GM23338 (cell line): ENCODE data around the gene FUT6. TPM values are rescaled to one million over a fixed set of nuclear protein-coding genes. Genes with fewer than 3 reads are reported as not detected.

Source experiments
- ATAC-seq: fragments of 200-7000 bp; cut with Tn5 transposase; 3 replicates; pipeline ENCODE4 v1.9.1; 2020
- DNase-seq: peaks from one replicate; pipeline ENCODE4 v3.0.0-alpha.2; 2015; ENCODE audit warnings: low spot score
- H2AFZ ChIP-seq: fragments of 200-600 bp; sonication (generic); 2 replicates; pipeline ENCODE4 v1.8.0; 2016; ENCODE audit warnings: antibody characterized with exemption, mild to moderate bottlenecking, moderate library complexity
- H3F3A ChIP-seq: fragments of 200-600 bp; sonication (generic); replicated peaks from 2 replicates; pipeline ENCODE4 v1.8.0; 2017; ENCODE audit warnings: antibody characterized with exemption, mixed run types, low read depth
- H3K27ac ChIP-seq: fragments of 200-600 bp; sonication (generic); 2 replicates; pipeline ENCODE4 v1.6.1; 2016; ENCODE audit warnings: low read depth
- H3K27me3 ChIP-seq: fragments of 200-600 bp; sonication (generic); 2 replicates; pipeline ENCODE4 v1.8.0; 2016; ENCODE audit warnings: mild to moderate bottlenecking, mixed run types, moderate library complexity; ENCODE audit not compliant: insufficient read depth
- H3K36me3 ChIP-seq: fragments of 200-600 bp; sonication (generic); 2 replicates; pipeline ENCODE4 v1.8.0; 2016; ENCODE audit warnings: mild to moderate bottlenecking; ENCODE audit not compliant: insufficient read depth
- H3K4me1 ChIP-seq: fragments of 200-600 bp; sonication (generic); 2 replicates; pipeline ENCODE4 v1.8.0; 2016; ENCODE audit warnings: mild to moderate bottlenecking, moderate library complexity; ENCODE audit not compliant: insufficient read depth
- H3K4me2 ChIP-seq: fragments of 200-600 bp; sonication (generic); 2 replicates; pipeline ENCODE4 v1.7.1; 2017; ENCODE audit warnings: mixed run types
- H3K4me3 ChIP-seq: fragments of 200-600 bp; sonication (generic); 2 replicates; pipeline ENCODE4 v1.6.1; 2016; ENCODE audit warnings: mixed run types
- H3K79me2 ChIP-seq: fragments of 200-600 bp; sonication (generic); replicated peaks from 2 replicates; pipeline ENCODE4 v1.8.0; 2017; ENCODE audit warnings: mild to moderate bottlenecking; ENCODE audit not compliant: insufficient read depth
- H3K9me2 ChIP-seq: fragments of 200-600 bp; sonication (generic); 2 replicates; pipeline ENCODE4 v1.8.0; 2017; ENCODE audit not compliant: insufficient read depth
- H4K20me1 ChIP-seq: fragments of 200-600 bp; sonication (generic); replicated peaks from 2 replicates; pipeline ENCODE4 v1.8.0; 2017; ENCODE audit warnings: mild to moderate bottlenecking; ENCODE audit not compliant: insufficient read depth
- H3K27ac Mint-ChIP-seq: 2 replicates; pipeline ENCODE4 v1.8.0; 2020; ENCODE audit warnings: inconsistent platforms, mild to moderate bottlenecking, moderate library complexity, mixed read lengths
- H3K27me3 Mint-ChIP-seq: 3 replicates; pipeline ENCODE4 v1.8.0; 2022; ENCODE audit warnings: low read depth, mild to moderate bottlenecking, moderate library complexity, mixed read lengths, inconsistent platforms; ENCODE audit not compliant: insufficient read depth, poor library complexity
- H3K36me3 Mint-ChIP-seq: 3 replicates; pipeline ENCODE4 v1.8.0; 2021; ENCODE audit warnings: low read depth, mild to moderate bottlenecking, inconsistent platforms, moderate library complexity, mixed read lengths
- H3K4me1 Mint-ChIP-seq: 3 replicates; pipeline ENCODE4 v1.8.0; 2020; ENCODE audit warnings: mild to moderate bottlenecking, inconsistent platforms, mixed read lengths
- H3K4me3 Mint-ChIP-seq: 3 replicates; pipeline ENCODE4 v1.8.0; 2021; ENCODE audit warnings: moderate library complexity, mild to moderate bottlenecking, inconsistent platforms, mixed read lengths
- H3K9me3 Mint-ChIP-seq: 3 replicates; pipeline ENCODE4 v1.8.0; 2020; ENCODE audit warnings: moderate library complexity, mild to moderate bottlenecking, inconsistent platforms, mixed read lengths
- CREB1 ChIP-seq: fragments of 250-450 bp; sonication (Bioruptor Pico); IDR thresholded peaks from 2 replicates; pipeline ENCODE4 v1.5.0; 2020; ENCODE audit warnings: low read depth, mild to moderate bottlenecking, moderate library complexity
- CTCF ChIP-seq, 2 experiments: fragments of 200-600 bp in 1 of 2; sonication (generic) in 1 of 2; conservative IDR thresholded peaks; 2 replicates each; pipeline versions ENCODE4 v1.5.1 to v1.6.1; 2016 to 2017; ENCODE audit warnings: antibody characterized with exemption in 2 of 2, low read depth in 2 of 2, mild to moderate bottlenecking in 2 of 2, moderate library complexity in 1 of 2
- ETS1 ChIP-seq: IDR thresholded peaks from 2 replicates; pipeline ENCODE4 v1.6.1; 2016; ENCODE audit warnings: antibody characterized with exemption
- EZH2 ChIP-seq: fragments of 200-600 bp; sonication (generic); IDR thresholded peaks from one replicate; pipeline ENCODE4 v1.8.0; 2017; ENCODE audit warnings: antibody characterized with exemption, mild to moderate bottlenecking, low read depth; ENCODE audit not compliant: unreplicated experiment
- EZH2phosphoT487 ChIP-seq: fragments of 200-600 bp; sonication (generic); IDR thresholded peaks from one replicate; pipeline ENCODE4 v1.8.1; 2018; ENCODE audit warnings: antibody characterized with exemption; ENCODE audit not compliant: unreplicated experiment
- NANOG ChIP-seq: IDR thresholded peaks from 2 replicates; pipeline ENCODE4 v1.6.1; 2016; ENCODE audit warnings: antibody characterized with exemption, borderline replicate concordance
- POLR2AphosphoS5 ChIP-seq: IDR thresholded peaks from 2 replicates; pipeline ENCODE4 v1.6.1; 2016; ENCODE audit warnings: antibody characterized with exemption, low read depth
- STAT1 ChIP-seq: IDR thresholded peaks from one replicate; pipeline ENCODE4 v1.6.1; 2016; ENCODE audit warnings: antibody characterized with exemption; ENCODE audit not compliant: unreplicated experiment
- ZNF114 ChIP-seq: fragments of 250-450 bp; sonication (Bioruptor Pico); IDR thresholded peaks from 2 replicates; pipeline ENCODE4 v1.5.0; 2020; ENCODE audit warnings: mild to moderate bottlenecking, moderate library complexity
- ZNF462 ChIP-seq: fragments of 250-450 bp; sonication (Bioruptor Pico); IDR thresholded peaks from 2 replicates; pipeline ENCODE4 v1.5.0; 2020; ENCODE audit warnings: mild to moderate bottlenecking, moderate library complexity
- polyA plus RNA-seq: library from polyadenylated mRNA; unstranded; fragments of >200 nt; fragmentation: Nextera tagmentation; extraction: Ambion mirVana; gene quantifications from 2 replicates; pipeline ENCODE4 v1.2.1, GENCODE V29; 2016
- total RNA-seq: library from RNA; depleted of rRNA; stranded (reverse); fragments of >200 nt; shearing (Covaris generic); gene quantifications from 2 replicates; pipeline ENCODE4 v1.2.3, GENCODE V29; 2014

FUT6 gene
- total and polyA plus RNA-seq, 2 experiments from 2014 or later, result not detected

GRCh38 chr19:5877882-5878281, 38.4 kb upstream of the FUT6 start (continued):
- TF ChIP-seq ZNF462 (no peak), CREB1 (CRISPR knock-in tag) (no peak), CTCF (conservative IDR thresholded peaks at IDR 0.05; ENCODE audit: low read depth in 2 of 2) (no peak), STAT1 (no peak), ETS1 (no peak)

GRCh38 chr19:5877427-5877826, 37.9 kb upstream of the FUT6 start:
- ATAC-seq, result no peak
- no peaks in the 10 kb centered on the region for H4K20me1 ChIP-seq
- Mint-ChIP-seq H3K27me3 (peaks cover 5% of the 10 kb centered on the region), H3K4me1 (peaks cover 12% of the 10 kb centered on the region), H3K27ac (no peak overlapping the region), H3K36me3 (no peaks in the 10 kb centered on the region), H3K9me3 (no peaks in the 10 kb centered on the region; the same call in 2 of the 3 replicates), H3K4me3 (no peak overlapping the region)
- H3F3A ChIP-seq, result no peaks in the 10 kb centered on the region
- peaks cover 14% of the 10 kb centered on the region; the same call in 1 of the 2 replicates for H3K4me1 ChIP-seq
- no peak overlapping the region for H3K27ac ChIP-seq
- H3K4me3 ChIP-seq, result no peak overlapping the region
- no peaks in the 10 kb centered on the region for H3K36me3 ChIP-seq
- H3K9me2 ChIP-seq, result no peaks in the 10 kb centered on the region
- H3K4me2 ChIP-seq, result no peak overlapping the region
- H3K79me2 ChIP-seq, result no peaks in the 10 kb centered on the region
- DNase-seq, result no peak
- H3K27me3 ChIP-seq, result no peaks in the 10 kb centered on the region
- H2AFZ ChIP-seq, result no peak overlapping the region
- TF ChIP-seq EZH2phosphoT487 (no peak), POLR2AphosphoS5 (no peak), STAT1 (no peak), ZNF114 (CRISPR knock-in tag) (no peak), NANOG (no peak), ETS1 (no peak), CTCF (conservative IDR thresholded peaks at IDR 0.05; ENCODE audit: low read depth in 2 of 2) (no peak), EZH2 (no peak)
